Endothelial cell of umbilical vein (primary cell): ENCODE measurements around the gene TNFSF18. TPM values are rescaled to one million over a fixed set of nuclear protein-coding genes. Genes with fewer than 3 reads are reported as not detected.
A peak's percentile ranks its signal among the peaks of the same experiment; 100 is the strongest.

Experiments
- BruUV-seq: library from RNA; stranded (reverse); fragments of 400-500 nt; replicated peaks from 2 replicates; lab custom pipeline; 2021; lab: Mats Ljungman, UMichigan
- CTCF ChIA-PET: fragments of 300-600, 350-600 bp; sonication (Branson Sonifier 250); formaldehyde crosslinking; loops from one replicate; lab custom pipeline; 2021; ENCODE audit warnings: antibody characterized with exemption, inconsistent platforms; lab: Charles Lee
- POLR2A ChIA-PET: fragments of 300-600, 350-600 bp; sonication (Branson Sonifier 250); formaldehyde crosslinking; loops from one replicate; lab custom pipeline; 2021; ENCODE audit warnings: antibody characterized with exemption, inconsistent platforms; lab: Charles Lee
- DNase-seq: peaks from one replicate; pipeline ENCODE4 v3.0.0-alpha.2; 2011; ENCODE audit warnings: low read depth, low spot score
- FAIRE-seq: peaks from 2 replicates; lab custom pipeline; 2011; peaks lifted over from hg19 to GRCh38; lab: Jason Lieb, UNC
- H2AFZ ChIP-seq: 2 replicates; pipeline ENCODE4 v1.6.0; 2012; ENCODE audit warnings: low read depth, low read length, control low read depth, inconsistent platforms
- H3K27ac ChIP-seq: 2 replicates; pipeline ENCODE4 v1.5.1; 2011; ENCODE audit warnings: low read depth, mild to moderate bottlenecking, control low read depth, low read length, moderate library complexity; ENCODE audit not compliant: insufficient read depth
- H3K27me3 ChIP-seq, 2 experiments: 2 replicates each; pipeline versions ENCODE4 v1.6.0 to v1.6.1; 2011; ENCODE audit warnings: low read length in 2 of 2, mixed read lengths in 1 of 2; ENCODE audit not compliant: control insufficient read depth in 2 of 2, insufficient read depth in 2 of 2
- H3K36me3 ChIP-seq, 2 experiments: 2 replicates in 1 of 2; 3 replicates in 1 of 2; pipeline ENCODE4 v1.5.1; 2011; ENCODE audit warnings: low read length in 2 of 2, mild to moderate bottlenecking in 1 of 2, moderate library complexity in 1 of 2; ENCODE audit not compliant: control insufficient read depth in 2 of 2, insufficient read depth in 2 of 2; ENCODE audit errors: extremely low read depth in 1 of 2
- H3K4me1 ChIP-seq: 3 replicates; pipeline ENCODE4 v1.5.1; 2011; ENCODE audit warnings: mild to moderate bottlenecking, low read length; ENCODE audit not compliant: control insufficient read depth, insufficient read depth; ENCODE audit errors: extremely low read depth
- H3K4me2 ChIP-seq: 2 replicates; pipeline ENCODE4 v1.6.1; 2011; ENCODE audit warnings: low read length, control low read depth, mixed read lengths; ENCODE audit not compliant: insufficient read depth
- H3K4me3 ChIP-seq, 3 experiments: fragments of 200-600 bp in 1 of 3; sonication (generic), shearing (Covaris generic) in 1 of 3; replicated peaks in 1 of 3; 2 replicates each; pipeline ENCODE4 v1.5.1; 2011 to 2016; ENCODE audit warnings: control low read depth in 3 of 3, low read length in 3 of 3, mild to moderate bottlenecking in 2 of 3, inconsistent platforms in 1 of 3, low read depth in 1 of 3, moderate library complexity in 1 of 3; ENCODE audit not compliant: insufficient read depth in 1 of 3
- H3K79me2 ChIP-seq: 2 replicates; pipeline ENCODE4 v1.6.0; 2012; ENCODE audit warnings: low read length, inconsistent platforms; ENCODE audit not compliant: control insufficient read depth, insufficient read depth
- H3K9ac ChIP-seq: replicated peaks from 2 replicates; pipeline ENCODE3; 2011; ENCODE audit warnings: low read length, control low read depth; ENCODE audit not compliant: insufficient read depth; ENCODE audit errors: extremely low read depth
- H3K9me1 ChIP-seq: replicated peaks from 3 replicates; pipeline ENCODE4 v1.6.0; 2011; ENCODE audit warnings: mild to moderate bottlenecking, low read length; ENCODE audit not compliant: control insufficient read depth, insufficient read depth; ENCODE audit errors: extremely low read depth
- H3K9me3 ChIP-seq: replicated peaks from 2 replicates; pipeline ENCODE4 v1.5.1; 2012; ENCODE audit warnings: low read length, inconsistent platforms; ENCODE audit not compliant: control insufficient read depth, insufficient read depth
- H4K20me1 ChIP-seq: replicated peaks from 2 replicates; pipeline ENCODE3; 2011; ENCODE audit warnings: mild to moderate bottlenecking, low read length; ENCODE audit not compliant: control insufficient read depth, insufficient read depth; ENCODE audit errors: extremely low read depth
- EZH2 ChIP-seq: IDR thresholded peaks from 2 replicates; pipeline ENCODE4 v1.6.1; 2012; ENCODE audit warnings: borderline replicate concordance, low read depth, mild to moderate bottlenecking, moderate library complexity, low read length, inconsistent platforms; ENCODE audit not compliant: severe bottlenecking
- FOS ChIP-seq: IDR thresholded peaks from 2 replicates; pipeline ENCODE4 v1.6.1; 2011; ENCODE audit warnings: mild to moderate bottlenecking, low read length, moderate library complexity, borderline replicate concordance; ENCODE audit not compliant: insufficient read depth
- GATA2 ChIP-seq: IDR thresholded peaks from 2 replicates; pipeline ENCODE4 v1.7.0; 2011; ENCODE audit warnings: low read depth, mild to moderate bottlenecking, moderate library complexity, mixed read lengths, low read length; ENCODE audit not compliant: insufficient read length, insufficient read depth
- MAX ChIP-seq: IDR thresholded peaks from 2 replicates; pipeline ENCODE4 v1.6.1; 2011; ENCODE audit not compliant: insufficient read depth, insufficient read length
- MYC ChIP-seq: IDR thresholded peaks from one replicate; pipeline ENCODE4 v1.6.1; 2011; ENCODE audit warnings: mild to moderate bottlenecking, low read depth, low read length
- POLR2A ChIP-seq: IDR thresholded peaks from 2 replicates; pipeline ENCODE4 v1.6.1; 2012; ENCODE audit warnings: low read depth, mild to moderate bottlenecking, control low read depth, low read length
- POLR2AphosphoS5 ChIP-seq: IDR thresholded peaks from 2 replicates; pipeline ENCODE4 v1.6.1; 2012; ENCODE audit warnings: low read depth, mild to moderate bottlenecking, control low read depth, low read length, moderate library complexity; ENCODE audit not compliant: insufficient read depth
- dilution Hi-C: fragments of 300-500 bp; cut with MboI; formaldehyde crosslinking; loops from one replicate; pipeline ENCODE4 v1.15.0; 2019; ENCODE audit warnings: low sequenced_read_pairs; ENCODE audit not compliant: extremely low pct_ligation_motif_present
- intact Hi-C: fragments of 100-400 bp; cut with micrococcal nuclease; formaldehyde crosslinking; loops from one replicate; pipeline ENCODE4 v1.10.0; 2022
- polyA plus RNA-seq, 4 experiments: library from polyadenylated mRNA; depleted of rRNA in 3 of 4; stranded (reverse) in 3 of 4; unstranded in 1 of 4; fragments of >200 nt; gene quantifications; 2 replicates each; pipeline versions ENCODE4 v1.2.1 to v1.2.3, GENCODE V29; 2011 to 2012; ENCODE audit warnings: missing spikeins in 1 of 4
- total RNA-seq: library from RNA; stranded (reverse); gene quantifications from 2 replicates; pipeline ENCODE4 v1.2.3, GENCODE V29; 2021
- TF ChIP-seq, protein P1 (sequence below), 2 donors: IDR thresholded peaks; 1 replicate in 1 of 2; 2 replicates in 1 of 2; pipeline ENCODE4 v1.5.1; 2011; ENCODE audit warnings: low read length in 2 of 2, mild to moderate bottlenecking in 2 of 2, moderate library complexity in 2 of 2, control low read depth in 1 of 2, inconsistent platforms in 1 of 2, low read depth in 1 of 2; ENCODE audit not compliant: insufficient read depth in 1 of 2; ENCODE audit errors: extremely low read depth in 1 of 2

Gene TNFSF18
- total and polyA plus RNA-seq, 2 donors (not counting 3 experiments of a cell fraction or from before 2014, with no cell fraction given), result 15.3 to 39.4 TPM

- H3K79me2 ChIP-seq, result no peaks in the 10 kb centered on the region
- no peaks in the 10 kb centered on the region for H4K20me1 ChIP-seq
- peaks cover 3% of the 10 kb centered on the region for H3K4me1 ChIP-seq
- no peak for FAIRE-seq
- H3K4me3 ChIP-seq, result no peak overlapping the region
- no peak overlapping the region for H3K4me2 ChIP-seq
- BruUV-seq, result no TSS peak
- ChIA-PET POLR2A (no interaction called here), CTCF (interaction anchor here (1.3 kb wide), 1 partner anchor 9 kb away, joined by 4 read pairs; no protein-coding TSS in a partner anchor)
- intact Hi-C loops, result no loop called here
- H2AFZ ChIP-seq, result peak overlapping the region; percentile 16
- no peak overlapping the region for H3K9ac ChIP-seq
- TF ChIP-seq MYC (no peak), POLR2A (no peak), FOS (no peak), EZH2 (no peak)
- TF ChIP-seq, protein P1, sequence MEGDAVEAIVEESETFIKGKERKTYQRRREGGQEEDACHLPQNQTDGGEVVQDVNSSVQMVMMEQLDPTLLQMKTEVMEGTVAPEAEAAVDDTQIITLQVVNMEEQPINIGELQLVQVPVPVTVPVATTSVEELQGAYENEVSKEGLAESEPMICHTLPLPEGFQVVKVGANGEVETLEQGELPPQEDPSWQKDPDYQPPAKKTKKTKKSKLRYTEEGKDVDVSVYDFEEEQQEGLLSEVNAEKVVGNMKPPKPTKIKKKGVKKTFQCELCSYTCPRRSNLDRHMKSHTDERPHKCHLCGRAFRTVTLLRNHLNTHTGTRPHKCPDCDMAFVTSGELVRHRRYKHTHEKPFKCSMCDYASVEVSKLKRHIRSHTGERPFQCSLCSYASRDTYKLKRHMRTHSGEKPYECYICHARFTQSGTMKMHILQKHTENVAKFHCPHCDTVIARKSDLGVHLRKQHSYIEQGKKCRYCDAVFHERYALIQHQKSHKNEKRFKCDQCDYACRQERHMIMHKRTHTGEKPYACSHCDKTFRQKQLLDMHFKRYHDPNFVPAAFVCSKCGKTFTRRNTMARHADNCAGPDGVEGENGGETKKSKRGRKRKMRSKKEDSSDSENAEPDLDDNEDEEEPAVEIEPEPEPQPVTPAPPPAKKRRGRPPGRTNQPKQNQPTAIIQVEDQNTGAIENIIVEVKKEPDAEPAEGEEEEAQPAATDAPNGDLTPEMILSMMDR (IDR thresholded peaks at IDR 0.05; ENCODE audit: extremely low read depth in 1 of 2, insufficient read depth in 1 of 2, low read depth in 1 of 2, low read length in 2 of 2), result no peak
- dilution Hi-C loops, result no loop called here
- no peaks in the 10 kb centered on the region for H3K27me3 ChIP-seq
- H3K36me3 ChIP-seq, result no peaks in the 10 kb centered on the region
- H3K9me3 ChIP-seq, result no peaks in the 10 kb centered on the region
- DNase-seq, result peak; percentile 17
- no peaks in the 10 kb centered on the region for H3K9me1 ChIP-seq
- H3K27ac ChIP-seq, result no peak overlapping the region
These were observed 32.9 kb downstream of the TNFSF18 start for GRCh38 chr1:173017792-173018191.

DNA sequence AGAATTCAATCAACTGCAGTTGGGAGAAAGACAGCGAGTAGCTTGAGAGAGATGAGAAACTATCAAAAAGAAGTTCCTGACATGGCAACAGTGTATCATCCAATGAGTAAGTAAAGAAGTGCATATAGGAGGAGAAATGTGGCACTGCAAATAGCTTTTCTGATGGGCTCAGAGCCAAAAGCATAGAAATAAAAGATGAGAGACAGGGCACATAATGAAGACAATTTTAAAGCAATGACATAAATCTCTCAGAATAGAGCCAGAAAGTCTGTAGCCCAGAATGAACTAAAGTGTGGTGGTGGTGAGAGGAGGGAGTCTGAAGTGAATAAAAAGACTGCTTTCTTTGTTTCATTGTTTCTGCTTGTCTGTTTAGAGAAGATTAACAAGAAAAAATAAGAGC lies 34.3 kb downstream of the TNFSF18 start:
- Histone ChIP-seq H2AFZ (no peak overlapping the region), H3K9ac (no peak overlapping the region), H4K20me1 (no peaks in the 10 kb centered on the region), H3K9me1 (no peaks in the 10 kb centered on the region), H3K4me1 (peaks cover 3% of the 10 kb centered on the region), H3K4me3 (no peak overlapping the region), H3K4me2 (no peak overlapping the region), H3K9me3 (no peaks in the 10 kb centered on the region), H3K36me3 (no peaks in the 10 kb centered on the region), H3K27ac (no peak overlapping the region), H3K79me2 (no peaks in the 10 kb centered on the region), H3K27me3 (no peaks in the 10 kb centered on the region)
- no TSS peak for BruUV-seq
- ChIA-PET CTCF (no interaction called here), POLR2A (no interaction called here)
- DNase-seq, result no peak
- intact Hi-C loops, result no loop called here
- TF ChIP-seq, protein P1 (IDR thresholded peaks at IDR 0.05; ENCODE audit: extremely low read depth in 1 of 2, insufficient read depth in 1 of 2, low read depth in 1 of 2, low read length in 2 of 2), result no peak
- TF ChIP-seq EZH2, result no peak
- no peak for TF ChIP-seq POLR2A
- no peak for TF ChIP-seq GATA2
- TF ChIP-seq MAX, result no peak
- TF ChIP-seq MYC, result no peak
- no peak for TF ChIP-seq POLR2AphosphoS5
- TF ChIP-seq FOS, result no peak
- FAIRE-seq, result no peak
- dilution Hi-C loops, result no loop called here
